Activated T-cell treated with anti-CD3 and anti-CD28 coated beads, Interleukin-2, amount 50 U/mL, for 24 hours (primary cell): Measurements from ENCODE around the gene ALX1.
"Not testable (repeated sequence)": the region's sequence is repeated elsewhere in the genome, so short reads cannot be mapped to it uniquely, and the experiment has no call there.

Experiments used
- DNase-seq: peaks from one replicate; pipeline ENCODE4 v3.0.0-alpha.2; 2020
- H3K27ac Mint-ChIP-seq: 2 replicates; pipeline ENCODE4 v1.8.0; 2020; ENCODE audit warnings: mild to moderate bottlenecking, mixed read lengths
- H3K27me3 Mint-ChIP-seq: 2 replicates; pipeline ENCODE4 v1.8.0; 2020; ENCODE audit warnings: mixed read lengths
- H3K36me3 Mint-ChIP-seq: 2 replicates; pipeline ENCODE4 v1.8.0; 2020; ENCODE audit warnings: low read depth, mixed read lengths
- H3K4me1 Mint-ChIP-seq: 2 replicates; pipeline ENCODE4 v1.8.0; 2020; ENCODE audit warnings: low read depth, mixed read lengths
- H3K4me3 Mint-ChIP-seq: 2 replicates; pipeline ENCODE4 v1.8.0; 2020; ENCODE audit warnings: mild to moderate bottlenecking, moderate library complexity, mixed read lengths
- H3K9me3 Mint-ChIP-seq: 2 replicates; pipeline ENCODE4 v1.8.0; 2020; ENCODE audit warnings: mixed read lengths

Gene ALX1

DNA sequence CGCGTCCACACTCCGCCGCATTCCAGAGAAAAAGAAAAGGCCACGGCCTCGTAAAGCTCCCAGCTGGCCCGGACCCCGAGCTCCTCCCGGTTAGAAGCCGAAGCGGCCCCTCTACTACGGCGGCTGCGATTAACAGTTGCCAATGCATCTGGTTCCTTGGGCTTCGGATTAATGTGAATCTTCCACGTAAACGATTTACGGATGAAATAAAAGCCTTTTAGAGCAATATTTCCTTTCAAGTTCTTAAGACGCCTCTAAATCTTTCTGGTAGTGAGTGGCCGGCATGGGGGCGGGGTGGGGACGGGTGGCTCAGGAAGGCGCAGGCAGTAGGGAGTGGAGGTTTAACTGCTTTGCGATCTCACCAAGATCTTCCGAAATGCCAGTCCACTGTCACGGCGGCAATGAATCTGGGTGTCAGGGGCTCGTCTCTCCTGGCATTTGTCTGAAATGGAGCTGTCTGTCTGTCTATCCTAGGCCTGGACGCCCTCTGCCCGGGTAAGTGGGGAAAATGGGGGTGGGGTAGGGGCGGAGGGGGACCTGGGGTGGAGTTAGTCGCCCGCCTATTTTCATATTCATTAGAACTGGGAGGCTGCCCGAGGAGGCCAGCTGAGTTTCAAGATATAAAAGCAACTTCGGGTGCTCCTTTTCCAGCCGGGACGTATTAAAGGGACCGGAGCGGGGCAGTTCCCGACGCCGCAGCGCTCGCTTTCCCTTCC is 413 bp upstream of the ALX1 start:
- peaks cover 11% of the 10 kb centered on the region for H3K4me1 Mint-ChIP-seq
- H3K27me3 Mint-ChIP-seq, result peaks cover 67% of the 10 kb centered on the region
- H3K27ac Mint-ChIP-seq, result no peak overlapping the region
- no peak for DNase-seq
- H3K36me3 Mint-ChIP-seq, result no peaks in the 10 kb centered on the region
- no peak overlapping the region for H3K4me3 Mint-ChIP-seq
- H3K9me3 Mint-ChIP-seq, result no peaks in the 10 kb centered on the region

DNA sequence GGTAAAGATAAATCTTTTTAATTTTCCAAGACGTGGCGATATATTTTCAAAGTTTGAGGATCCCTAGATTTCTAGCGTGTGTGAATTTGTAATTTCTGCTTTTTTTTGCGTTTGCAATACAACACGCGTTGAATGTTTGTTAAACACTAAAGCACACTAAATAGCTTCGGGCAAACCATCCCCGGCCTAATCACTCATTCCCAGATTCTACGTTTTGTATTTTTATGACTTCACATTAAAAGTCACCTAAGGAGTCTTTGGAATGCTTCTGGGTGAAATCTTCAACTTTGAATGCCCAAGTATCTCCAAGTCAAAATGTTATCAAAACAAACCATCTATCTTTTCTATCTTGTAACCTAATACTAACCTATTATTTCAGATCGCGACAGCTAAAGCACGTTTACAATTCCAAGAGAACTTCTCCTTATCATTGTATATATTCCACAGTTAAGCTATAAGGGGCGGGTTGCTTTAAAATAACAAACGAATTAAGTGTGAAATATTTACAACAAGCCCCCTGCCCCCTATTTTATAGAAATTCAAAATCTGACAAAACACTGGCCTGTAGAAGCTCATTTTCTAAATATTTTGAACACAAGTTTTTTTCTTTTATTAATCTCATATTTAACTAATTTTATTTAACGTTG is 1.1 kb downstream of the ALX1 start:
- no peak for DNase-seq
- H3K9me3 Mint-ChIP-seq, result no peaks in the 10 kb centered on the region
- no peaks in the 10 kb centered on the region for H3K36me3 Mint-ChIP-seq
- H3K4me1 Mint-ChIP-seq, result peaks cover 11% of the 10 kb centered on the region
- no peak overlapping the region for H3K27ac Mint-ChIP-seq
- peak overlapping the region; percentile 54 for H3K4me3 Mint-ChIP-seq
- peaks cover 59% of the 10 kb centered on the region for H3K27me3 Mint-ChIP-seq

DNA sequence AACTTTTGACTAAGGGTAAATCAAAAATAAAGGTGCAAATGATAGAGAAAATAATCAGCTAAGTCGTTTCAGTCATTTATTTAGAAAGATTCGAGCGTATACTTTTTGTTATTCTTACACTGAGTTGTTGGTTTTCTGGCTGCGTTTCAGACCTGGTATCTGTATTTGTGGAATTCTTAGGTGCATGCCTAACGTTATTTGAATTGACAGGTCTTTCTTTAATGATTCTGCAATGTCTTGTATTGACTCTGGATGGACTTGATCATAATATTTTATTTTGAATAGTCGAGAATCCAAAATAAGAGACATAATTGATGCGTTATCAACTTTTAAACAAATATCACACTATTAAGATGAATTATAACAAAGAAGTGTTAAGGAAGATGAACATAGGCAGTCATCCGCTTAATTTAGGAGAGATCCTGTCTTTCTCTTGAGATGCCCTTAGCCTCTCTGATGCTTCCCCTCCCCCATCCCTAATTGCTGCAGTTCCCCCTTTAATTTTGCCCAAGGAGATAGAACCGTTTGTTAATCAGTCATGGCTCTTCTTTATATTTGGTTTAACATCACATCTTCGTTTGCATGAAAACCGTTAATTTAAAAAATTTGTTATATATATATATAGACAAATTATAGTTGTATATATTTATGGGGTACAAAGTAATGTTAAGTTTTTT is 1.8 kb downstream of the ALX1 start:
- DNase-seq, result no peak
- Mint-ChIP-seq H3K4me1 (peaks cover 11% of the 10 kb centered on the region), H3K27me3 (peaks cover 54% of the 10 kb centered on the region), H3K27ac (no peak overlapping the region), H3K9me3 (no peaks in the 10 kb centered on the region), H3K4me3 (no peak overlapping the region), H3K36me3 (no peaks in the 10 kb centered on the region)

DNA sequence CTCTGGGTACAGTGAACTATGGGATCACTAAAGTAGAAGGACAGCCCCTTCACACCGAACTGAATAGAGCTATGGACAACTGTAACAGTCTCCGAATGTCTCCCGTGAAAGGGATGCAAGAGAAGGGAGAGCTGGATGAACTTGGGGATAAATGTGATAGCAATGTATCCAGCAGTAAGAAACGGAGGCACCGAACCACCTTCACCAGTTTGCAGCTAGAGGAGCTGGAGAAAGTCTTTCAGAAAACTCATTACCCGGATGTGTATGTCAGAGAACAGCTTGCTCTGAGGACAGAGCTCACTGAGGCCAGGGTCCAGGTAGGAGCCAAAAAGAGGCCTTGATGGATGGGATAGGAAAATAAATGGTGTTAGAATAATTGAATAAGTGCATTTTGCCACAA is 3.5 kb downstream of the ALX1 start:
- peaks cover 11% of the 10 kb centered on the region for H3K4me1 Mint-ChIP-seq
- DNase-seq, result no peak
- no peak overlapping the region for H3K27ac Mint-ChIP-seq
- no peaks in the 10 kb centered on the region for H3K9me3 Mint-ChIP-seq
- H3K36me3 Mint-ChIP-seq, result no peaks in the 10 kb centered on the region
- no peak overlapping the region for H3K4me3 Mint-ChIP-seq
- peaks cover 39% of the 10 kb centered on the region for H3K27me3 Mint-ChIP-seq

DNA sequence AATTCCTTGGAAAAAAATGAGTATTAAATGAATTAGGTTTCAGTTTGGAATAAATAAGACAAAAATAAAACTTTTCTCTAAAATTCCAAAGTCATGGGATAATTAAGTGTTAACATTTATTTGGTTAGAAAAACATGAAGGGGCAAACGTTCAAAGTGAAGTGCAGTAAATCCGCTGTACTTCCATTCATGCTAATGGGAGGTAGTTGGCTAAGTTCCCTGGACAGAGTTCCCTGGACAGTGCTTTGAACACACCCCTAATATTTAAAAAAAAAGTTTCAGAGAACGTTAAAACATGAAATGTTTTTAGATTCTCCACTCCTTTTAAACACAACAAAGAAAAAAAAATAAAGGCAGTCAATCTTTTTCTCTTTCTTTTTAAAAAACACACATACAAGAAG is 16.3 kb downstream of the ALX1 start:
- no peaks in the 10 kb centered on the region for H3K36me3 Mint-ChIP-seq
- no peak overlapping the region for H3K27ac Mint-ChIP-seq
- no peak for DNase-seq
- no peaks in the 10 kb centered on the region for H3K27me3 Mint-ChIP-seq
- H3K9me3 Mint-ChIP-seq, result peaks cover 10% of the 10 kb centered on the region
- H3K4me3 Mint-ChIP-seq, result no peak overlapping the region
- H3K4me1 Mint-ChIP-seq, result no peaks in the 10 kb centered on the region

DNA sequence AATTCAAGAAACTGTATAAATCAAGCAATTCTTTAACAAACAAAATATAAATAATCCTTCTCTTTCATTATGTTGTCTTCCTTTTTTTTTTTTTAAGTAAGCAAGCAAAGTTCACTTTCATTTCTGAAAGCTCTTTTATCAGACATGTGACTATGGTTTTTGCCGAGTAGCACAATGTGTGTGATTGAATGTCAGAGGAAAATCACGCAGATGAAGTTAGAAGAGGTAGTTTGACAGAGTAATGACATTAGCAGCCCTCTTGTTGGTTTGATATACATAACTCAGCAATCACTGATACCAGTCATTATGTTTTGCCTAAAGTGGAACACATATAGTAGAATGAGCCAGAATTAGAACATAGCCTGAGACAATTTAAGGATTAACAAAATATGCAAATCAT is 19.0 kb downstream of the ALX1 start:
- H3K27me3 Mint-ChIP-seq, result no peaks in the 10 kb centered on the region
- no peak overlapping the region for H3K4me3 Mint-ChIP-seq
- H3K4me1 Mint-ChIP-seq, result no peaks in the 10 kb centered on the region
- H3K9me3 Mint-ChIP-seq, result peaks cover 8% of the 10 kb centered on the region
- H3K36me3 Mint-ChIP-seq, result no peaks in the 10 kb centered on the region
- DNase-seq, result no peak
- no peak overlapping the region for H3K27ac Mint-ChIP-seq

DNA sequence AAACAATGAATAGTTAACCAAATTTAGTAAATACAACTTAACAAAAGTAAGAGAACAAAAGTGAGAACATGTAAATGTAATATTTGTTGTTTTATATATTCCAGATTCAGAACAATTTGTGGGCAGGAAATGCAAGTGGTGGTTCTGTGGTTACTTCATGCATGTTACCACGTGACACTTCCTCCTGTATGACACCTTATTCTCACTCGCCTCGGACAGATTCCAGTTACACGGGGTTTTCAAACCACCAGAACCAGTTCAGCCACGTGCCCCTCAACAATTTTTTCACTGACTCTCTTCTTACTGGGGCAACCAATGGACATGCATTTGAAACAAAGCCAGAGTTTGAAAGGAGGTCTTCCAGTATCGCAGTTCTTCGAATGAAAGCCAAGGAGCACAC is 21.0 kb downstream of the ALX1 start:
- no peak overlapping the region for H3K4me3 Mint-ChIP-seq
- H3K9me3 Mint-ChIP-seq, result peaks cover 8% of the 10 kb centered on the region
- H3K4me1 Mint-ChIP-seq, result no peaks in the 10 kb centered on the region
- no peak overlapping the region for H3K27ac Mint-ChIP-seq
- DNase-seq, result no peak
- no peaks in the 10 kb centered on the region for H3K36me3 Mint-ChIP-seq
- no peaks in the 10 kb centered on the region for H3K27me3 Mint-ChIP-seq

DNA sequence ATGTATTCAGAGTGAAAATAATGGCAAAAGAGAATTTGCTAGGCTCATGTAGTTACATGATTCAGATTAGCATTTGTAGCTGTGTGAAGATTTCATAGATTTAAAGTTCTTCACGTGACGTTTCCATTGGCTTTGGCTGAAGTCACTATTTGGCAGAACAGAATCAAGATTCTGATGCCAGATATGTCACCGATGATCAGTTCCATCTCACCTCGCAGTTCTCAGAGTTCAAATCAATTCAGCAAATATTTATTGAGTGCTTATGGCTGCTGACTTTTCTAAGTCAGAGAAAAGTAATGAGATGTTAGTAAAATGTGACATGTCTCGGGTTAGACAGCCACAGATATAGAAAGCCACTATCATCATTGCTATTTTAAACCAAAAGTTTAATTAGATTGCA is 28.4 kb downstream of the ALX1 start:
- no peak overlapping the region for H3K4me3 Mint-ChIP-seq
- no peaks in the 10 kb centered on the region for H3K36me3 Mint-ChIP-seq
- no peaks in the 10 kb centered on the region for H3K9me3 Mint-ChIP-seq
- no peak for DNase-seq
- no peaks in the 10 kb centered on the region for H3K4me1 Mint-ChIP-seq
- no peak overlapping the region for H3K27ac Mint-ChIP-seq
- no peaks in the 10 kb centered on the region for H3K27me3 Mint-ChIP-seq

DNA sequence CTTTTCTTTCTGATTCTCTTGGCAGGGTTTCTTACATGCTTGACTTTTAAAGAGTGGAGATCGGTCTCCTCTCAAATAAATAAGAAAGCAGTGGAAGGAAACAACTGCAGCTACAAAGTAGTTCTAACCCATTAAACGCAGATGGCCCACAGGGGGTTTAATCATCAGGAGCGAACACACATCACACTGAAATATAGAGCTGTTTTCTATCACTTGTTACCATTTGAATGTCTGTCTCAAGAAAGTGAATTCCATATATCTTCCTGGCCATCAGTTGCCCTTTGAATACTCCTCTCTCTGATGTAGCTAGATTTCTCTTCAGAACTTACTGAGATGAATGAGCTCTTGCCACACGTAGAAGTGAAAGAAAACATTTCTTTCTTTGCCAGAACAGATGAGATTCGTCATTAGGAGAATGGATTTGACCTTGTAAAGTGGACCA is 29.1 kb downstream of the ALX1 start:
- Mint-ChIP-seq H3K27ac (no peak overlapping the region), H3K4me3 (no peak overlapping the region), H3K27me3 (no peaks in the 10 kb centered on the region), H3K9me3 (no peaks in the 10 kb centered on the region), H3K4me1 (no peaks in the 10 kb centered on the region), H3K36me3 (no peaks in the 10 kb centered on the region)
- DNase-seq, result no peak

DNA sequence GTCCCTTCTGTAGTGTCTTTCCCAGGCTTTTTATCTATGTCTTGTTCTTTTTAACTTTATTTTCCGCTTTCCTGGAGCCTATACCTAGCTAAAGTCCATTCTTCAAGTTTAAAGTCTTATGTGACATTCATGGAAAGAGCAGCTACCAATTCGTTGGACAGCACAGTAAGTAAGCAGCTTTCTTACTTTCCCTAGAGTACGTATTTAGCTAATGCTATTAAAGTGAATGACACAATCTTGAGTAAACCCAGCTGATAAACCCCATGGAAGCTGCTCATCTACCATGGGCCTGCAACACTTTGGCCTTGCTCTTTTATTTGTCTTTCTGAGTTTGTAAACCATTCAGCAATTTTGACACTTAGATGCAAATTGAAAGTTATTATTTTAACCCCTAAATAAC is 30.0 kb downstream of the ALX1 start:
- Mint-ChIP-seq H3K9me3 (no peaks in the 10 kb centered on the region), H3K27me3 (no peaks in the 10 kb centered on the region), H3K4me1 (no peaks in the 10 kb centered on the region), H3K4me3 (no peak overlapping the region), H3K27ac (no peak overlapping the region), H3K36me3 (no peaks in the 10 kb centered on the region)
- no peak for DNase-seq

DNA sequence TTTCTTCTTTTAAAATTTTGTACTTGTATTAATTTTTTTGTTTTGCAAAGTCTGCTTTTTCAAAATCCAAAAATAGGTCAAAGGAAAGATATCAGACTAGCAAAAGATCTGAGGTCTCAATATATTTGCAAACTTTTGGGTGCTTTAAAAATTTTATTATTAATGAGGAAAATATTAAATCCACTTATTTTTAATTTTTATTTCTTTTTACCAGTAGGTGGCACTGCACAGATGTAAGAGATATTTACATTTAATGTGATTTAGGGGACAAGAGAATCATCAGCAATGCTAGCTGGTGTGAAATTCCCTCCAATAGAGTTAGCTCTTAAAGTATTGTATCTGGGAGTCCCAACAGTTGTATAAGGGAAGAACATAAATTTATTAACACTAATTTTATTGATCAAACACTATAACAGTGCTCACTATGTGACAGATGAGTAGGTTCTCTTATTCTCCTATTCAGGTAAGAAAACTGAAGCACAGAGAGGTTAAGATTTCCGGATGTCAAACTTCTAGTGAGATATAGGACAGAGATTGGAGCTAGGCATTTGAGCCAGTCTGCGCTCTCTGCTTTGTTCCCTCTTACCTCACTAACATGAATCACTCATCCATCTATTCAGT is 30.5 kb downstream of the ALX1 start:
- no peak overlapping the region for H3K4me3 Mint-ChIP-seq
- no peaks in the 10 kb centered on the region for H3K9me3 Mint-ChIP-seq
- no peak overlapping the region for H3K27ac Mint-ChIP-seq
- no peak for DNase-seq
- H3K36me3 Mint-ChIP-seq, result no peaks in the 10 kb centered on the region
- H3K27me3 Mint-ChIP-seq, result no peaks in the 10 kb centered on the region
- H3K4me1 Mint-ChIP-seq, result no peaks in the 10 kb centered on the region

DNA sequence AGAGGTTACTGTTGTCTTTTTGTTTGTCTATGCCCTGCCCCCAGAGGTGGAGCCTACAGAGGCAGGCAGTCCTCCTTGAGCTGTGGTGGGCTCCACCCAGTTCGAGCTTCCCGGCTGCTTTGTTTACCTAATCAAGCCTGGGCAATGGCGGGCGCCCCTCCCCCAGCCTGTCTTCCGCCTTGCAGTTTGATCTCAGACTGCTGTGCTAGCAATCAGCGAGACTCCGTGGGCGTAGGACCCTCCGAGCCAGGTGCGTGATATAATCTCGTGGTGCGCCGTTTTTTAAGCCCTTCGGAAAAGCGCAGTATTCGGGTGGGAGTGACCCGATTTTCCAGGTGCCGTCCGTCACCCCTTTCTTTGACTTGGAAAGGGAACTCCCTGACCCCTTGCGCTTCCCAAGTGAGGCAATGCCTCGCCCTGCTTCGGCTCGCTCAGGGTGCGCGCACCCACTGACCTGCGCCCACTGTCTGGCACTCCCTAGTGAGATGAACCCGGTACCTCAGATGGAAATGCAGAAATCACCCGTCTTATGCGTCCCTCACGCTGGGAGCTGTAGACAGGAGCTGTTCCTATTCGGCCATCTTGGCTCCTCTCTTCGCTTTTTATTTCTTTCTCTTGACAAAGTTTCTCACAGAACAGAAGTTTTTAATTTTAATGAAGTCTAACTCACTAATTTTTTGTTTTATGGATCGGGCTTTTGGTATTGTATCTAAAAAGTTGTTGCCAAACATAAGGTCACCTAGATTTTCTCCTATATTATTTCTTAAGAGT is 38.0 kb downstream of the ALX1 start:
- H3K27ac Mint-ChIP-seq, H3K9me3 Mint-ChIP-seq, H3K4me3 Mint-ChIP-seq: not testable (repeated sequence)

DNA sequence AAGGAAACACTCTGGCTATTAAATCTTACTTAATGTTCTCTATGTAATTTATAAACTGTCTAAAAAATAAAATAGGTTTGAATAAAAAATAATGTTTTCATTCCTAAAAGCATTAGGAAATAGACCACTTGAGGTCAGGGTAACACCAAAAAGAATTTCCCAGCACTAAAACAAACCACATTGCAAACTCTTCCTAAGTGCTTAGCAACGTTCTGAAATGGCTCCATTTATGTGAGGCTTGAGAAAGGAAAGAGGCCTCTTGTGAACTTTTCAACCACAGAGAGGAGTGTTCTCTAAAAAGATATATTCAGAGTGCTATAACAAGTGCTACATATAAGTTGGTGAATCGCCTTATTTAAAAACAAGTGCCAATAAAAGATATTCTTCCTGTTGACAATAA is 42.7 kb downstream of the ALX1 start:
- no peaks in the 10 kb centered on the region for H3K9me3 Mint-ChIP-seq
- H3K4me3 Mint-ChIP-seq, result no peak overlapping the region
- no peaks in the 10 kb centered on the region for H3K36me3 Mint-ChIP-seq
- no peaks in the 10 kb centered on the region for H3K4me1 Mint-ChIP-seq
- no peaks in the 10 kb centered on the region for H3K27me3 Mint-ChIP-seq
- no peak overlapping the region for H3K27ac Mint-ChIP-seq
- DNase-seq, result no peak

More for the DNA sequence above, 38.0 kb downstream of the ALX1 start:
- H3K36me3 Mint-ChIP-seq, DNase-seq, H3K27me3 Mint-ChIP-seq, H3K4me1 Mint-ChIP-seq: not testable (repeated sequence)

DNA sequence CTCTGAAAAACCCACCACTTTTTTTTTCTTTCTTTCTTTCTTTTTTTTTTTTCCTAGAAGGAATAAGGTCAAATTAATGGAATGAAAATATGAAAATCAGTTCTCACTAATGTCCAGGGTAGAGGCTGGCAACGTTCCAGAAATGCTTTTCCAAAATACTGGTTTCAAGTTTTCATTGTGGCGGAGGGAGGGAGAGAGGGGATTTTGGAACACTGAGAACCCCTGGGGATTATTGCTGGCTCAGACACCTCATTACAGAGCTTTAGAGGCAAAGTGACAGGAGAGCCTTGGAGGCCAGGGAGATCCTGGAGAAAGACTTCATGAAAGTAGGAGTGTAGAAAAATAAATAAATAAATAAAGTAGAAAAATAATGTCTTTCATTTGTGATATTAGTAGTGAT is 45.4 kb downstream of the ALX1 start:
- Mint-ChIP-seq H3K27ac (no peak overlapping the region), H3K36me3 (no peaks in the 10 kb centered on the region), H3K4me1 (no peaks in the 10 kb centered on the region), H3K4me3 (no peak overlapping the region), H3K27me3 (no peaks in the 10 kb centered on the region), H3K9me3 (no peaks in the 10 kb centered on the region)
- no peak for DNase-seq
